Keratinocyte (primary cell): ENCODE measurements around the gene GRM2. TPM values are rescaled to one million over a fixed set of nuclear protein-coding genes. Genes with fewer than 3 reads are reported as not detected.

ENCODE experiments used
- DNase-seq: peaks from one replicate; pipeline ENCODE4 v3.0.0-alpha.2; 2011; ENCODE audit warnings: low read depth, missing footprints, low spot score
- FAIRE-seq: peaks from 2 replicates; lab custom pipeline; 2011; peaks lifted over from hg19 to GRCh38; lab: Jason Lieb, UNC
- H2AFZ ChIP-seq: 2 replicates; pipeline ENCODE4 v1.6.0; 2012; ENCODE audit warnings: low read length, control low read depth, inconsistent platforms; ENCODE audit not compliant: control insufficient read depth
- H3K27ac ChIP-seq: 2 replicates; pipeline ENCODE4 v1.5.1; 2011; ENCODE audit warnings: low read length; ENCODE audit not compliant: control insufficient read depth, insufficient read depth
- H3K27me3 ChIP-seq: 3 replicates; pipeline ENCODE4 v1.6.0; 2011; ENCODE audit warnings: low read length; ENCODE audit not compliant: control insufficient read depth, insufficient read depth; ENCODE audit errors: extremely low read depth
- H3K36me3 ChIP-seq, 2 experiments: 2 replicates in 1 of 2; 3 replicates in 1 of 2; pipeline ENCODE4 v1.5.1; 2011; ENCODE audit warnings: low read length in 2 of 2, mild to moderate bottlenecking in 1 of 2; ENCODE audit not compliant: control insufficient read depth in 2 of 2, insufficient read depth in 2 of 2; ENCODE audit errors: extremely low read depth in 1 of 2
- H3K4me1 ChIP-seq: 3 replicates; pipeline ENCODE4 v1.5.1; 2011; ENCODE audit warnings: low read length; ENCODE audit not compliant: control insufficient read depth, insufficient read depth; ENCODE audit errors: extremely low read depth
- H3K4me2 ChIP-seq: 3 replicates; pipeline ENCODE4 v1.6.0; 2011; ENCODE audit warnings: low read depth, low read length; ENCODE audit not compliant: control insufficient read depth, insufficient read depth; ENCODE audit errors: extremely low read depth
- H3K4me3 ChIP-seq, 3 experiments: fragments of 200-600 bp in 1 of 3; sonication (generic) in 1 of 3; 2 replicates in 2 of 3; 3 replicates in 1 of 3; pipeline ENCODE4 v1.5.1; 2011 to 2016; ENCODE audit warnings: low read length in 3 of 3, mild to moderate bottlenecking in 3 of 3, control low read depth in 2 of 3, inconsistent platforms in 1 of 3, low read depth in 1 of 3, mixed read lengths in 1 of 3, mixed run types in 1 of 3, moderate library complexity in 1 of 3; ENCODE audit not compliant: control insufficient read depth in 2 of 3, insufficient read depth in 2 of 3; ENCODE audit errors: extremely low read depth in 1 of 3
- H3K79me2 ChIP-seq: 2 replicates; pipeline ENCODE4 v1.6.0; 2012; ENCODE audit warnings: low read length; ENCODE audit not compliant: control insufficient read depth, insufficient read depth
- H3K9ac ChIP-seq: 3 replicates; pipeline ENCODE4 v1.6.0; 2011; ENCODE audit warnings: low read length; ENCODE audit not compliant: control insufficient read depth, insufficient read depth; ENCODE audit errors: extremely low read depth
- H3K9me1 ChIP-seq: 3 replicates; pipeline ENCODE4 v1.6.0; 2011; ENCODE audit warnings: low read length; ENCODE audit not compliant: control insufficient read depth, insufficient read depth; ENCODE audit errors: extremely low read depth
- H3K9me3 ChIP-seq: 2 replicates; pipeline ENCODE4 v1.5.1; 2012; ENCODE audit warnings: low read depth, low read length; ENCODE audit not compliant: control insufficient read depth
- H4K20me1 ChIP-seq: 3 replicates; pipeline ENCODE4 v1.6.0; 2011; ENCODE audit warnings: low read length; ENCODE audit not compliant: control insufficient read depth, insufficient read depth; ENCODE audit errors: extremely low read depth
- EZH2 ChIP-seq: IDR thresholded peaks from one replicate; pipeline ENCODE4 v1.6.1; 2012; ENCODE audit warnings: inconsistent platforms, mild to moderate bottlenecking, low read length, moderate library complexity
- dilution Hi-C: fragments of 300-500 bp; cut with MboI; formaldehyde crosslinking; loops from one replicate; pipeline ENCODE4 v1.7.0; 2020; ENCODE audit warnings: low sequenced_read_pairs; ENCODE audit not compliant: extremely low pct_ligation_motif_present
- polyA plus RNA-seq, 5 experiments: library from polyadenylated mRNA; depleted of rRNA in 3 of 5; stranded (reverse) in 3 of 5; stranded (forward) in 1 of 5; unstranded in 1 of 5; fragments of >200 nt; gene quantifications; 1 replicate in 1 of 5; 2 replicates in 3 of 5; 3 replicates in 1 of 5; pipeline versions ENCODE4 v1.2.1 to v1.2.3, GENCODE V29; 2011 to 2012; ENCODE audit warnings: missing spikeins in 2 of 5, low read depth in 1 of 5, low replicate concordance in 1 of 5
- TF ChIP-seq, protein P1 (sequence below), 3 experiments: IDR thresholded peaks in 1 of 3; conservative IDR thresholded peaks in 1 of 3; optimal IDR thresholded peaks in 1 of 3; 2 replicates in 2 of 3; 3 replicates in 1 of 3; pipeline versions ENCODE3 to v1.5.1; 2011; ENCODE audit warnings: low read length in 3 of 3, mild to moderate bottlenecking in 3 of 3, moderate library complexity in 2 of 3, control low read depth in 1 of 3, inconsistent platforms in 1 of 3; ENCODE audit not compliant: insufficient read depth in 2 of 3; ENCODE audit errors: extremely low read depth in 1 of 3

The GRM2 gene
- polyA plus RNA-seq, 1 donor (not counting 4 experiments of a cell fraction or from before 2014, with no cell fraction given) = 0.07 TPM

DNA sequence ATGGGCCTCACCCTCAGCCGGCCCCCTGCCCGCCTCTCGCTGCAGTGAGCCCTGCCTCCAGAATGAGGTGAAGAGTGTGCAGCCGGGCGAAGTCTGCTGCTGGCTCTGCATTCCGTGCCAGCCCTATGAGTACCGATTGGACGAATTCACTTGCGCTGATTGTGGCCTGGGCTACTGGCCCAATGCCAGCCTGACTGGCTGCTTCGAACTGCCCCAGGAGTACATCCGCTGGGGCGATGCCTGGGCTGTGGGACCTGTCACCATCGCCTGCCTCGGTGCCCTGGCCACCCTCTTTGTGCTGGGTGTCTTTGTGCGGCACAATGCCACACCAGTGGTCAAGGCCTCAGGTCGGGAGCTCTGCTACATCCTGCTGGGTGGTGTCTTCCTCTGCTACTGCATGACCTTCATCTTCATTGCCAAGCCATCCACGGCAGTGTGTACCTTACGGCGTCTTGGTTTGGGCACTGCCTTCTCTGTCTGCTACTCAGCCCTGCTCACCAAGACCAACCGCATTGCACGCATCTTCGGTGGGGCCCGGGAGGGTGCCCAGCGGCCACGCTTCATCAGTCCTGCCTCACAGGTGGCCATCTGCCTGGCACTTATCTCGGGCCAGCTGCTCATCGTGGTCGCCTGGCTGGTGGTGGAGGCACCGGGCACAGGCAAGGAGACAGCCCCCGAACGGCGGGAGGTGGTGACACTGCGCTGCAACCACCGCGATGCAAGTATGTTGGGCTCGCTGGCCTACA, 8.5 kb downstream of the GRM2 start:
- no peaks in the 10 kb centered on the region for H3K4me1 ChIP-seq
- H2AFZ ChIP-seq = no peak overlapping the region
- DNase-seq = no peak
- no peaks in the 10 kb centered on the region for H4K20me1 ChIP-seq
- no peaks in the 10 kb centered on the region for H3K36me3 ChIP-seq
- no peak overlapping the region for H3K27ac ChIP-seq
- no peaks in the 10 kb centered on the region for H3K27me3 ChIP-seq
- dilution Hi-C loops = no loop called here
- H3K79me2 ChIP-seq = no peaks in the 10 kb centered on the region
- no peak for FAIRE-seq
- H3K4me2 ChIP-seq = no peak overlapping the region
- H3K4me3 ChIP-seq = no peak overlapping the region
- H3K9me3 ChIP-seq = no peaks in the 10 kb centered on the region
- no peak overlapping the region for H3K9ac ChIP-seq
- no peaks in the 10 kb centered on the region for H3K9me1 ChIP-seq
- no peak for TF ChIP-seq EZH2
- TF ChIP-seq, protein P1, sequence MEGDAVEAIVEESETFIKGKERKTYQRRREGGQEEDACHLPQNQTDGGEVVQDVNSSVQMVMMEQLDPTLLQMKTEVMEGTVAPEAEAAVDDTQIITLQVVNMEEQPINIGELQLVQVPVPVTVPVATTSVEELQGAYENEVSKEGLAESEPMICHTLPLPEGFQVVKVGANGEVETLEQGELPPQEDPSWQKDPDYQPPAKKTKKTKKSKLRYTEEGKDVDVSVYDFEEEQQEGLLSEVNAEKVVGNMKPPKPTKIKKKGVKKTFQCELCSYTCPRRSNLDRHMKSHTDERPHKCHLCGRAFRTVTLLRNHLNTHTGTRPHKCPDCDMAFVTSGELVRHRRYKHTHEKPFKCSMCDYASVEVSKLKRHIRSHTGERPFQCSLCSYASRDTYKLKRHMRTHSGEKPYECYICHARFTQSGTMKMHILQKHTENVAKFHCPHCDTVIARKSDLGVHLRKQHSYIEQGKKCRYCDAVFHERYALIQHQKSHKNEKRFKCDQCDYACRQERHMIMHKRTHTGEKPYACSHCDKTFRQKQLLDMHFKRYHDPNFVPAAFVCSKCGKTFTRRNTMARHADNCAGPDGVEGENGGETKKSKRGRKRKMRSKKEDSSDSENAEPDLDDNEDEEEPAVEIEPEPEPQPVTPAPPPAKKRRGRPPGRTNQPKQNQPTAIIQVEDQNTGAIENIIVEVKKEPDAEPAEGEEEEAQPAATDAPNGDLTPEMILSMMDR (optimal IDR thresholded peaks at IDR 0.05 in 1 of 3, IDR thresholded peaks at IDR 0.05 in 1 of 3, conservative IDR thresholded peaks at IDR 0.05 in 1 of 3; ENCODE audit: extremely low read depth in 1 of 3, insufficient read depth in 2 of 3, low read length in 3 of 3) = no peak

DNA sequence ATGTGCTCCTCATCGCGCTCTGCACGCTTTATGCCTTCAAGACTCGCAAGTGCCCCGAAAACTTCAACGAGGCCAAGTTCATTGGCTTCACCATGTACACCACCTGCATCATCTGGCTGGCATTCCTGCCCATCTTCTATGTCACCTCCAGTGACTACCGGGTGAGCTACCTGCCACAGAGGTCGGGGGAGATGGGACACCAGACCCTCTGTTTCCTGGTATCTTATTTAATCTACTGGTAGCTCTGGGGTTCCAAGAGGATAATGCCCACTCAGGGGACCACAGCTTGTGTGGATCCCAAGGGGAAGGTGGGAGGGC, 9.1 kb downstream of the GRM2 start:
- no peak overlapping the region for H3K9ac ChIP-seq
- TF ChIP-seq, protein P1 (optimal IDR thresholded peaks at IDR 0.05 in 1 of 3, IDR thresholded peaks at IDR 0.05 in 1 of 3, conservative IDR thresholded peaks at IDR 0.05 in 1 of 3; ENCODE audit: extremely low read depth in 1 of 3, insufficient read depth in 2 of 3, low read length in 3 of 3) = no peak
- no peak for TF ChIP-seq EZH2
- FAIRE-seq = no peak

More for the DNA sequence above, 9.1 kb downstream of the GRM2 start:
- no peak overlapping the region for H3K27ac ChIP-seq
- H3K79me2 ChIP-seq = no peaks in the 10 kb centered on the region
- no peak overlapping the region for H3K4me2 ChIP-seq
- H3K9me3 ChIP-seq = no peaks in the 10 kb centered on the region
- no peak for DNase-seq
- dilution Hi-C loops = no loop called here
- no peaks in the 10 kb centered on the region for H4K20me1 ChIP-seq
- no peaks in the 10 kb centered on the region for H3K4me1 ChIP-seq
- no peaks in the 10 kb centered on the region for H3K27me3 ChIP-seq
- no peak overlapping the region for H2AFZ ChIP-seq
- H3K9me1 ChIP-seq = no peaks in the 10 kb centered on the region
- no peaks in the 10 kb centered on the region for H3K36me3 ChIP-seq
- no peak overlapping the region for H3K4me3 ChIP-seq
